SK-N-MC (cell line): ENCODE data around the gene SETD1B.

Source experiments
- EZH2 ChIP-seq: fragments of 200-600 bp; sonication (generic); IDR thresholded peaks from one replicate; pipeline ENCODE4 v1.6.1; 2017; ENCODE audit warnings: antibody characterized with exemption
- FOXP2 ChIP-seq: optimal IDR thresholded peaks from 2 replicates; pipeline ENCODE3; 2011; ENCODE audit warnings: mild to moderate bottlenecking, moderate library complexity; ENCODE audit not compliant: insufficient read depth; ENCODE audit errors: extremely low read length, control extremely low read depth
- POLR2AphosphoS5 ChIP-seq: IDR thresholded peaks from 2 replicates; pipeline ENCODE4 v1.6.1; 2012; ENCODE audit warnings: mild to moderate bottlenecking, low read depth, low read length, borderline replicate concordance

DNA sequence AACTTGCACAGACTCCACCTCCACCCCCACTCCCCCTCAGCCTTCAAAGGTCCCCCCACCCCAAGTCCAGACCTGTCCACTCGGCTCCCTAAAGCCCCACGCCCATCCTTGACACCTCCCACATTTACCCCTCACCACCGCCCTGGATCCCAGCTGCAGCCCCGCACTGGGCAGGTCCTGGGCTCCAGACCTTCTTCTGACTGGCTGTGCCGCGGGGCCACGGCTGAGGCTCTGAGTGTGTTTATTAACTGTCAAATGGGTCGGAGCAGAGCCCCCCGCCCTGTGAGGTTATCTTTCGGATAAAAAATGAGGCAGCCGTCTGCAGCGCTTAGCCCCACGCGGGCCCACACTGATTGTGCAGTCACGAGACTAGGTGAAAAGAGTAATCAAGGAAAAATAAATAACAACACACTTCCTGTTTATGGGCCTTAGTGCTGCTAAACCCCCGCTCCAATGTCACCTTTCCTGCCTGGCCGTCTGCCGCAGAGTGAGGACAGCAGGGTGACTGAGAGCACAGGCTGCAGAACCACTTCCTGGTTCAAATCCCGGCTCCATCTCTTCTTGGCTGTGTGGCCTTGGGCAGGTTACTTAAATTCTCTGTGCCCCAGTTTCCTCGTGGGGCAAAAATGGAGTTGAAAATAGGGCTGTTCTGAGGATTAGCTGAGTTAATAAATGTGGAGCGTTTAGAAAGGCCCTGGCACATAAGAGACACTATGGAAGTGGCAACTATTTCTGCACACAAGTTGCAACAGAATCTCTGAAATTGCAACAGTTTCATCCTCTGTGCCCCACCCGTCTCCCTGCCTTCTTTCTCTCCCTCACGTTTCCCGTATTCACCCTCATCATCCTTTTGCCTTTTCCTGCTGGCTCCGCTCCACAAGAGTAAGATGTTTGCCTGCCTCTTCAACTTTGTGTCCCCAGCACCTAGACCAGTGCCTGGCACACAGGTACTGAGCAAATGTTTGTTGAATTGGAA is 9.4 kb downstream of the SETD1B start:
- TF ChIP-seq EZH2 (no peak), POLR2AphosphoS5 (no peak), FOXP2 (no peak)
